GM19395 (cell line): ENCODE measurements around the gene CCN2.
"Not testable (repeated sequence)": the region's sequence is repeated elsewhere in the genome, so short reads cannot be mapped to it uniquely, and the experiment has no call there.

Experiments used
- ATAC-seq: cut with Tn5 transposase; IDR thresholded peaks from one replicate; pipeline ENCODE4 v1.9.1; 2021; ENCODE audit warnings: mild to moderate bottlenecking, moderate library complexity; ENCODE audit not compliant: unreplicated experiment

Gene CCN2

GRCh38 chr6:131946404-131946991 is 4.7 kb downstream of the CCN2 start:
- ATAC-seq = no peak

- ATAC-seq = no peak
These were observed 5.2 kb downstream of the CCN2 start for GRCh38 chr6:131945971-131946370.

DNA sequence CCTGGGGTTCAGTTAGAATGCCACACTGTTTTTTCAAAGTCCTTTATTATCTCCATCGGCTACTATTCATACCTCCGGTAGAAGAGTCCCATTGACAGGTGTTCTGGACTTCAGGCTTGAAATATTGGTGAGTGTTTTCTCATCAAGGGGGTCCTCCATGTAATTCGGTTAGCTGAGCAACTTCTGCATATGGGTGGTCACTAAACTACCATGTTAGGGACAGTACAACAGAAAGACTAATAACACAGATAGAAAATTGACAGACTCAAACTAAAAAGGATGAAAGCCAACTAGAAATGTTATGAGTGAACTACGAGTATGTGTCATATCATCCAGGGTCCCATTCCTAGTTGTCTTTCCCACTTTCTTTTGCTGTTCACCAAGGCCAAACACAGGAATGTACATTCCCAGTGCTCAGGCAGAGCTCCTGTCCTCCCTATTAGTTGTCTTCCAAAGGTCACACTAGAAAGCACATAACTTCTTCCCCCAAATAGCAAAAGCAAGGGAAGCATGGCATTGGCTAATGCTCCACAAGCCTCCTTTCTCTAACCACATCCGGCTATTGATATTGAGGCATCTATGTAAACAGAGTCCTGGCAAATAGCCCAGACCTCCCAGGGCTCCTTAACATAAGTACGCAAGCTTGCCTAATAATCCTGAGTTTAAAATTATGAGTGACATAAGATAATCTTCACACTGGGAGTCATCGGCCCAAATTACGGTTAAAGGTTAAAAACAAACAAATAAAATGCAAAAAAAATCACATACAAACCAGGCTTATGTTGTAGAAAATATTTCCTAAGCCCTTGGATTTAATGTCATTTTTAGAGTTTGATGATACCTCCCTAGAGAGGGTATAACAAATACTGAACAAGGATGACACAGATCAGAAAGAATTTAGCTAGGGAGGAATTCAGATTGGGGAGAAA is 13.2 kb downstream of the CCN2 start:
- no peak for ATAC-seq

DNA sequence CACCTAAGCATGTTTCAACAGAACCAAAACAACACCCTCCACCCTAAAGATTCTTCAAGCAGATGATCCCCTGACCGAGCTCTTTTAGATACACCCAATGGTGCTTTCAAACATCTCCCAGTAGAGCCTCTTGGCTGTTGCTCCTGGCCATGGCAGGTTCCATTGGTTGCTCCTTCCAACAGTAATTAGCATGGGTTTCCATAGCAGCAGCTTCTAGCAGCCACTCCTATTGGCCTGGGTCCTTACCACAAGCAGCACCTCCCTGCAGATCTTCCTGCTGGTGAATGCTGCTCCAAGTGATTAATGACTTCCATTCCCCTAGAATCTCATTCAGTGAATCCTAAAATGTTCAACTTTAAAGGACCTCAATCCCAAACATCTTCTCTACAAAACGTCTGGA is 13.9 kb downstream of the CCN2 start:
- ATAC-seq = no peak

GRCh38 chr6:131936156-131936555 is 15.0 kb downstream of the CCN2 start:
- no peak for ATAC-seq

- no peak for ATAC-seq
These were observed 20.0 kb downstream of the CCN2 start for GRCh38 chr6:131931063-131931750.

DNA sequence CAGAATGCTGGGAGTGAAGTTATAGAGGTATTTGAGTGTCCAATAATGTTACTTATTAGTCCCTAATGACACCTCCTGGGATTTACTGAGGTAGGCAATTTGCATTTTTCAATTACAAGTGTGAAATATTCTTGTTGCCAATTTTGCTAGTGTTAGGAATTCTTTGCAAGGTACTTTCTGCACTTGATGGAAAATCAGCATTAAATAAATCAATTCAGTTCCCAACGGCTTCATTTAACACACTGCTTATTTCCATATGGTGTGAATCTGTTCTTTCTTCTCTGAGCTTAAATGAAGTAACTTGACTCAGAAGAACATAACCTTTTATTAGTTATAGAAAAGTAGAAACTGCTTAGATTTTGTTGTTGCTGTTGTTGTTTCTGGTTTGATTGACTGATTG is 21.2 kb downstream of the CCN2 start:
- ATAC-seq = no peak

DNA sequence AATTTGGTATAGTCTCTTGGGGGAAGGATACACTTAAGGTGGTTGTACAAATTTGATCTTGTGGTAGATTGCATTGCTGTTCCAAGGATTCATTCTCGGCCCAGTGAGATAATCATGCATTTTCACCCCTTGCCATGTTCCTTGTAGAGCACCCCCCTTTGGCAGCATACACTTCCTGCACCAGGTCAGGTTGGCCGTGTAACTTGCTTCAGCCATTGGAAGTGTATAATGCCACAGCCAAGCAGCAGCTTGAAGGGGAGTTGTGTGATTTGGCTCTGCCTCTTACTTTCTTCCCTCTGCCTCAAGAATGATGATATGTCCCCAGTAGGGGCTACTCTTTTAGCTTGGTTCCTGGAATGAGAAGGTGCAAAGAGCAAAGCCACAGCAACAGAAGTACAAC is 21.9 kb downstream of the CCN2 start:
- no peak for ATAC-seq

GRCh38 chr6:131924881-131925474 is 26.2 kb downstream of the CCN2 start:
- no peak for ATAC-seq

DNA sequence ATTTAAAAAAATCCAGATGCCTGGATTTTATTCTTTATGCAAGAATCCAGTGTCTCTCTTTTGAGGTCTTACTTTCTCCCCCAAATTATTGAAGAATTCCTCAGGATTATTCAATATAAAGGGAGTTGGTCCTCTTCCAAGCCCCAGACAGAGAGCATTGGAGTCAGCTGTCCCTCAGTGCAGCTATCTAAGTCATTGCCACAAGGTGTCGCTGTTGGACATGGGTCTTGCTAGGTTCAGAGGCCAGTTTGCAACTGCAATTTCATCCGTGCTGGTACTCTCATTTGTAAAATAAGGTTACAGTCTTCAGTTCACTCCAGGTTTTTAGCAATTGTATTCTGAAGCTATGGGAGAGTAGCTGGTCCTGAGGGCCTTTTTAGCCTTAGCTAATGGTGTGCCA is 27.8 kb downstream of the CCN2 start:
- peak; percentile 81 for ATAC-seq

DNA sequence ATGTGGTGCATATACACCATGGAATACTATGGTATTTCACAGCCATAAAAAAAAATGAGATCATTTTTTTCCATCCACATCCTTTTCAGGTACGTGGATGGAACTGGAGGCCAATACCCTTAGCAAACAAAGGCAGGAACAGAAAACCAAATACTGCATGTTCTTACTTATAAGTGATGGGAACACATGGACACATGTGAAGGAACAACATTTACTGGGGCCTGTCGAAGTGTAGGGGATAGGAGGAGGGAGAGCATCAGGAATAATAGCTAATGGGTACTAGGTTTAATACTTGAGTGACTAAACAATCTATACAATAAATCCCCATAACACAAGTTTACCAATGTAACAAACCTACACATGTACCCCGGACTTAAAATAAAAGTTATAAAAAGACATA is 30.5 kb downstream of the CCN2 start:
- no peak for ATAC-seq

- ATAC-seq = no peak
These were observed 32.4 kb downstream of the CCN2 start for GRCh38 chr6:131918650-131919355.

GRCh38 chr6:131917763-131918649 is 33.2 kb downstream of the CCN2 start:
- no peak for ATAC-seq

DNA sequence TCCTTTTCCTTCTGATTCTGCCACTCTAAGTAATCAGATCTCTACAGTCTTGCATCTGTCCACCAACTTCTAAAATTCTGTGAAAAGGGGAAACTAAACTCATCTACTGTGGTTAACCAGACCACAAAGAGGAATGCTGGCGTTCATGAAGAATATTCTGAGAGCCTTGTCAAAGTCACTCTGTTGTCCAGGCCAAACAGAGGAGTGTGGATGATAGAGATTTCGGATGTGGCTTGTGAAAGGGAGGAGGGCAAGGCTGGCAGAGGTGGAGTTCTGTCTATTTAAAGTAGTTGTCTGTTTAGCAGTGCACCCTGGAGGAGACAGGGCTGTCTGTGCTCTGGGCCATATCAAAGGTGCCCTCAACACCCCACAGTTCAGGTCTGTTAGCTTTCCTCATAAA is 33.9 kb downstream of the CCN2 start:
- no peak for ATAC-seq

DNA sequence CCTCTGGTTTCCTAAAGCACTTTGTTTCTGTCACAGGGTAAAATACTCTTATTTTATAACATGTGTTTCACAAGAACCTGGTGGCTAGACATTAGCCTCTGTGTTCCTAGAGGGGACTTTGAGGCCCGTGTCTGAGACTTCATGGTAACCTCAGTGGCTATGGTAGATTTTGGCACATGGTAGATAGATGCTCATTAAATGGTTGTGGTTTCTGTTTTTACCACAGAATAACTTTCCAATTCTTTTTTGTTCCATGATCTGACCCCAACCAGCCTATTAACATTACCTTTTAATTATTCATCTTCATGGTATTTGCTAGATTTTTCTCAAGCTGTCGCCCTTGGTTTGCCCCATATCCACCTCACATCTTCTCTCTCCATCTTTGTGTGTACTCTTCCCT is 34.3 kb downstream of the CCN2 start:
- no peak for ATAC-seq

GRCh38 chr6:131916091-131916796 is 34.9 kb downstream of the CCN2 start:
- not testable (repeated sequence) for ATAC-seq

DNA sequence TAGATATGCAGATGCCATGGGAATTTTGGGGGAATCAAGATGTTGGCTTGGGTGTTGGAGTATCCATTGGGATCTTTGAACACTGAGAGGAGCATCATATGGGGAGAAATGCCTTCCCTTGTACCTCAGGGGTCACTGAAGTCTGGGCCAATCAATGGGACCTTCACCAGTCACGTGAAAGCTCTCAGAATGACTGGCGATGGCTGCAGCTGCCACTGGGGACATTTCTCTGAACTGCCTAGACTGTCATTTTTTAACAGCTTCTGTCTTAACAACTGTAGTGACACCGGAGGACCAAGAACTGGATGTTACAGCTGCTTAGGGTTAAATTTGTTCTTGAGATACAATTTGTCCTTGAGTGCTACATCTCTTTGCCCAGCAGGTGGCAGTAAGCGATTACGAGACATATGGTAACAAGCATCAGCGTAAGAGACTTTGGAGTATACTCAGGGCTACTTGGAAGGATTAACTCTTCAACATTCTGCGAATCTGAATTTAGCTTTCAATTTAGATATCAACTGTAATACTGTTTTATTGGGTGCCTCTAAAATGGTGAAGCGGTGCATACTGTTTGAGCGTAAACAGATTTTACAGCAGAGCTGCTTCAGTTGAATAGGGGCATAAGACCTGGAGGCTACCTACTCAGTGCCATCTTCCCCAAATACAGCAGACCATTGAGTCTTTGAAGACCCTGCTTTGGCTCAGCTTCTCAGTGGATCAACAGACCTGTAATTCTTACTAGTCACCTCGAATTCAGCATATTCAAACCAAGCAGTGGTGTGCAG is 36.0 kb downstream of the CCN2 start:
- ATAC-seq = peak; percentile 87

GRCh38 chr6:131914234-131914633 is 36.9 kb downstream of the CCN2 start:
- no peak for ATAC-seq
